ENCODE results near the gene BTBD7. TPM values are rescaled to one million over a fixed set of nuclear protein-coding genes. Genes with fewer than 3 reads are reported as not detected.

BTBD7 gene
- total RNA-seq, 1 donor from 2014 or later: 41.1 TPM

GRCh38 chr14:93201155-93201704 lies 131.6 kb downstream of the BTBD7 start:
- Mint-ChIP-seq H3K4me3 (ENCODE audit: unreplicated experiment) (no peak overlapping the region), H3K9me3 (ENCODE audit: unreplicated experiment) (no peaks in the 10 kb centered on the region), H3K4me1 (ENCODE audit: low read depth, unreplicated experiment) (no peaks in the 10 kb centered on the region), H3K27me3 (ENCODE audit: unreplicated experiment) (no peaks in the 10 kb centered on the region), H3K36me3 (ENCODE audit: unreplicated experiment) (no peaks in the 10 kb centered on the region), H3K27ac (ENCODE audit: unreplicated experiment) (no peak overlapping the region)
- TF ChIP-seq CTCF (IDR thresholded peaks at IDR 0.05; ENCODE audit: partially characterized antibody, unreplicated experiment): no peak
- DNase-seq: no peak

GRCh38 chr14:93200553-93200952 lies 132.3 kb downstream of the BTBD7 start:
- DNase-seq: no peak

DNA sequence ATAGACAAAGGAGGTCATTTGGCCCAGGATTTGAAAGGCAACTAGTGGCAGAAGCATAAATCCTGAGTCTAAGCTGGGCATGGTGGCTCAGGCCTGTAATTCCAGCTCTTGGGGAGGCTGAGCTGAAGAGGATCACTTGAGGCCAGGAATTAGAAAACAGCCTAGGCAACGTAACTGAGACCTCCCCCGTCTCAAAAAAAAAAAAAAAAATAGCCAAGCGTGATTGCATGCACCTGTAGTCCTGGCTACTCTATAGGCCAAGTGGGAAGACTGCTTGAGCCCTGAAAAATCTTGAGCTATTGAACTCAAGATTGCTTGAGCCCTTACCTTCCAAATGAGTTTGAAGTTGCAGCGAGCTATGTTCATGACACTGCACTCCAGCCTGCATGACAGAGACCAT lies 133.8 kb downstream of the BTBD7 start:
- no peaks in the 10 kb centered on the region for H3K9me3 Mint-ChIP-seq (ENCODE audit: unreplicated experiment)
- no peaks in the 10 kb centered on the region for H3K36me3 Mint-ChIP-seq (ENCODE audit: unreplicated experiment)
- H3K4me3 Mint-ChIP-seq (ENCODE audit: unreplicated experiment): no peak overlapping the region
- DNase-seq: no peak
- H3K27me3 Mint-ChIP-seq (ENCODE audit: unreplicated experiment): peaks cover 2% of the 10 kb centered on the region
- no peaks in the 10 kb centered on the region for H3K4me1 Mint-ChIP-seq (ENCODE audit: low read depth, unreplicated experiment)
- TF ChIP-seq CTCF (IDR thresholded peaks at IDR 0.05; ENCODE audit: partially characterized antibody, unreplicated experiment): no peak
- no peak overlapping the region for H3K27ac Mint-ChIP-seq (ENCODE audit: unreplicated experiment)

More at GRCh38 chr14:93200553-93200952, 132.3 kb downstream of the BTBD7 start:
- Mint-ChIP-seq H3K4me1 (ENCODE audit: low read depth, unreplicated experiment) (no peaks in the 10 kb centered on the region), H3K4me3 (ENCODE audit: unreplicated experiment) (no peak overlapping the region), H3K27me3 (ENCODE audit: unreplicated experiment) (no peaks in the 10 kb centered on the region), H3K27ac (ENCODE audit: unreplicated experiment) (no peak overlapping the region), H3K36me3 (ENCODE audit: unreplicated experiment) (no peaks in the 10 kb centered on the region), H3K9me3 (ENCODE audit: unreplicated experiment) (no peaks in the 10 kb centered on the region)
- TF ChIP-seq CTCF (IDR thresholded peaks at IDR 0.05; ENCODE audit: partially characterized antibody, unreplicated experiment): no peak

- H3K36me3 Mint-ChIP-seq (ENCODE audit: unreplicated experiment): no peaks in the 10 kb centered on the region
- TF ChIP-seq CTCF (IDR thresholded peaks at IDR 0.05; ENCODE audit: partially characterized antibody, unreplicated experiment): no peak
- DNase-seq: no peak
- no peaks in the 10 kb centered on the region for H3K9me3 Mint-ChIP-seq (ENCODE audit: unreplicated experiment)
- no peak overlapping the region for H3K27ac Mint-ChIP-seq (ENCODE audit: unreplicated experiment)
- H3K27me3 Mint-ChIP-seq (ENCODE audit: unreplicated experiment): peaks cover 2% of the 10 kb centered on the region
- H3K4me3 Mint-ChIP-seq (ENCODE audit: unreplicated experiment): no peak overlapping the region
- no peaks in the 10 kb centered on the region for H3K4me1 Mint-ChIP-seq (ENCODE audit: low read depth, unreplicated experiment)
Observed at GRCh38 chr14:93195316-93195999, 137.4 kb downstream of the BTBD7 start.

Other genes starting within 250 kb of the BTBD7 start
- gene ITPK1, start 217.1 kb downstream of the BTBD7 start, total RNA-seq (ENCODE audit: unreplicated experiment): 132 TPM
- gene MOAP1, start 148.1 kb downstream of the BTBD7 start, total RNA-seq (ENCODE audit: unreplicated experiment): 60.4 TPM
- gene LYSET, start 147.7 kb downstream of the BTBD7 start, total RNA-seq (ENCODE audit: unreplicated experiment): 15.9 TPM
- gene GON7, start 126.0 kb downstream of the BTBD7 start, total RNA-seq (ENCODE audit: unreplicated experiment): 6.5 TPM
- gene UBR7, start 125.8 kb downstream of the BTBD7 start, total RNA-seq (ENCODE audit: unreplicated experiment): 17.4 TPM
- gene COX8C, start 14.1 kb upstream of the BTBD7 start, total RNA-seq (ENCODE audit: unreplicated experiment): not detected
- gene UNC79, start 97.9 kb upstream of the BTBD7 start, total RNA-seq (ENCODE audit: unreplicated experiment): 29.5 TPM

All from glutamatergic neuron (in vitro differentiated cells).